H1 (cell line): ENCODE measurements around the gene NBPF1. TPM values are rescaled to one million over a fixed set of nuclear protein-coding genes. Genes with fewer than 3 reads are reported as not detected.
"Not testable (repeated sequence)": the region's sequence is repeated elsewhere in the genome, so short reads cannot be mapped to it uniquely, and the experiment has no call there.

Experiments used
- CTCF ChIA-PET: fragments of 300-600 bp; sonication (Branson Sonifier 250); formaldehyde crosslinking; loops from one replicate; lab custom pipeline; 2021; ENCODE audit not compliant: partially characterized antibody; lab: Charles Lee
- POLR2A ChIA-PET: fragments of 300-600 bp; sonication (Branson Sonifier 250); formaldehyde crosslinking; loops from one replicate; lab custom pipeline; 2021; ENCODE audit warnings: inconsistent platforms; ENCODE audit not compliant: partially characterized antibody; lab: Charles Lee
- DNase-seq, 2 experiments: peaks; one replicate each; pipeline versions ENCODE4 v3.0.0 to v3.0.0-alpha.2; 2010 to 2022; ENCODE audit warnings: low spot score in 2 of 2, low read depth in 1 of 2, mixed read lengths in 1 of 2
- FAIRE-seq: peaks from 2 replicates; lab custom pipeline; 2011; peaks lifted over from hg19 to GRCh38; lab: Jason Lieb, UNC
- H2AFZ ChIP-seq: 2 replicates; pipeline ENCODE4 v1.8.1; 2012; ENCODE audit warnings: low read length, inconsistent platforms
- H2AK5ac ChIP-seq: 2 replicates; pipeline ENCODE4 v1.6.1; 2013; ENCODE audit warnings: low read depth, low read length
- H2BK120ac ChIP-seq: replicated peaks from 2 replicates; pipeline ENCODE3; 2013; ENCODE audit warnings: low read depth, low read length, inconsistent platforms
- H2BK12ac ChIP-seq: 2 replicates; pipeline ENCODE4 v1.6.1; 2013; ENCODE audit warnings: low read depth, low read length
- H2BK15ac ChIP-seq: 2 replicates; pipeline ENCODE4 v1.6.1; 2013; ENCODE audit warnings: low read length
- H2BK20ac ChIP-seq: 2 replicates; pipeline ENCODE4 v1.6.1; 2013; ENCODE audit warnings: low read length
- H2BK5ac ChIP-seq: 2 replicates; pipeline ENCODE4 v1.6.1; 2013; ENCODE audit warnings: low read depth, low read length
- H3K14ac ChIP-seq: 2 replicates; pipeline ENCODE4 v1.6.1; 2013; ENCODE audit warnings: inconsistent platforms; ENCODE audit not compliant: insufficient read length
- H3K18ac ChIP-seq: 2 replicates; pipeline ENCODE4 v1.6.1; 2013; ENCODE audit warnings: low read length; ENCODE audit errors: extremely low read depth
- H3K23ac ChIP-seq: 2 replicates; pipeline ENCODE4 v1.6.1; 2013; ENCODE audit warnings: inconsistent platforms; ENCODE audit not compliant: insufficient read length
- H3K23me2 ChIP-seq: 2 replicates; pipeline ENCODE4 v1.6.1; 2013; ENCODE audit warnings: low read depth, low read length
- H3K27ac ChIP-seq: 2 replicates; pipeline ENCODE4 v1.6.1; 2011; ENCODE audit warnings: low read depth, low read length, inconsistent platforms
- H3K27me3 ChIP-seq, 4 experiments: replicated peaks in 1 of 4; 1 replicate in 1 of 4; 2 replicates in 3 of 4; pipeline versions ENCODE4 v1.6.1 to v1.8.1; 2011 to 2013; ENCODE audit warnings: low read length in 3 of 4, mild to moderate bottlenecking in 3 of 4, inconsistent platforms in 2 of 4, mixed read lengths in 2 of 4, moderate library complexity in 1 of 4; ENCODE audit not compliant: control insufficient read depth in 3 of 4, insufficient read depth in 3 of 4; ENCODE audit errors: extremely low read depth in 1 of 4
- H3K36me3 ChIP-seq, 4 experiments: 2 replicates each; pipeline versions ENCODE4 v1.6.1 to v1.8.1; 2011 to 2013; ENCODE audit warnings: mild to moderate bottlenecking in 4 of 4, low read length in 3 of 4, moderate library complexity in 2 of 4, control low read depth in 1 of 4, inconsistent platforms in 1 of 4; ENCODE audit not compliant: insufficient read depth in 4 of 4, control insufficient read depth in 2 of 4
- H3K4ac ChIP-seq: replicated peaks from 2 replicates; pipeline ENCODE3; 2013; ENCODE audit warnings: low read length, low read depth, mixed read lengths, inconsistent platforms; ENCODE audit not compliant: insufficient read length
- H3K4me1 ChIP-seq, 4 experiments: replicated peaks in 1 of 4; 1 replicate in 1 of 4; 2 replicates in 3 of 4; pipeline versions ENCODE4 v1.6.1 to v1.8.1; 2011 to 2013; ENCODE audit warnings: low read length in 3 of 4, inconsistent platforms in 2 of 4, mixed read lengths in 1 of 4; ENCODE audit not compliant: insufficient read depth in 4 of 4, control insufficient read depth in 3 of 4
- H3K4me2 ChIP-seq, 2 experiments: 2 replicates each; pipeline versions ENCODE4 v1.6.1 to v1.8.1; 2011 to 2013; ENCODE audit warnings: low read depth in 2 of 2, low read length in 2 of 2, control low read depth in 1 of 2, inconsistent platforms in 1 of 2, mild to moderate bottlenecking in 1 of 2; ENCODE audit not compliant: insufficient read depth in 1 of 2
- H3K4me3 ChIP-seq, 4 experiments: fragments of 200-600, 300-600 bp in 1 of 4; sonication (generic), shearing (Covaris generic), sonication (Bioruptor Twin) in 1 of 4; 2 replicates each; pipeline versions ENCODE4 v1.5.1 to v1.8.1; 2011 to 2016; ENCODE audit warnings: low read length in 4 of 4, low read depth in 3 of 4, control low read depth in 2 of 4, inconsistent platforms in 2 of 4, mild to moderate bottlenecking in 2 of 4, mixed read lengths in 1 of 4, moderate library complexity in 1 of 4; ENCODE audit not compliant: insufficient read depth in 2 of 4; ENCODE audit errors: extremely low read depth in 1 of 4
- H3K56ac ChIP-seq: replicated peaks from 2 replicates; pipeline ENCODE3; 2013; ENCODE audit warnings: low read depth, mild to moderate bottlenecking, mixed read lengths, low read length, inconsistent platforms; ENCODE audit not compliant: insufficient read length
- H3K79me1 ChIP-seq: 2 replicates; pipeline ENCODE4 v1.6.1; 2013; ENCODE audit warnings: low read depth, low read length, control low read depth
- H3K79me2 ChIP-seq, 2 experiments: 2 replicates each; pipeline versions ENCODE4 v1.6.1 to v1.8.1; 2012 to 2013; ENCODE audit warnings: low read length in 2 of 2, mild to moderate bottlenecking in 2 of 2, inconsistent platforms in 1 of 2; ENCODE audit not compliant: insufficient read depth in 2 of 2, control insufficient read depth in 1 of 2
- H3K9ac ChIP-seq, 4 experiments: replicated peaks in 1 of 4; 1 replicate in 1 of 4; 2 replicates in 3 of 4; pipeline versions ENCODE4 v1.6.1 to v1.8.1; 2011 to 2013; ENCODE audit warnings: low read depth in 3 of 4, low read length in 3 of 4, control low read depth in 2 of 4, mild to moderate bottlenecking in 2 of 4, moderate library complexity in 2 of 4, inconsistent platforms in 1 of 4; ENCODE audit errors: extremely low read depth in 1 of 4
- H3K9me3 ChIP-seq, 2 experiments: 2 replicates each; pipeline versions ENCODE4 v1.6.1 to v1.8.1; 2012 to 2013; ENCODE audit warnings: mild to moderate bottlenecking in 2 of 2, moderate library complexity in 2 of 2, control low read depth in 1 of 2, inconsistent platforms in 1 of 2, low read depth in 1 of 2, low read length in 1 of 2, mixed read lengths in 1 of 2; ENCODE audit not compliant: insufficient read depth in 2 of 2
- H4K20me1 ChIP-seq, 2 experiments: replicated peaks in 1 of 2; 2 replicates each; pipeline versions ENCODE3 to v1.8.1; 2011 to 2013; ENCODE audit warnings: inconsistent platforms in 2 of 2, low read length in 2 of 2, mild to moderate bottlenecking in 1 of 2; ENCODE audit not compliant: insufficient read depth in 2 of 2, control insufficient read depth in 1 of 2
- H4K5ac ChIP-seq: 2 replicates; pipeline ENCODE4 v1.6.1; 2013; ENCODE audit warnings: low read length, low read depth, mixed read lengths, inconsistent platforms; ENCODE audit not compliant: insufficient read length
- H4K8ac ChIP-seq: 2 replicates; pipeline ENCODE4 v1.8.0; 2013; ENCODE audit warnings: mild to moderate bottlenecking, moderate library complexity, low read length, inconsistent platforms; ENCODE audit not compliant: insufficient read depth; ENCODE audit errors: extremely low read depth
- H4K91ac ChIP-seq: replicated peaks from 2 replicates; pipeline ENCODE3; 2013; ENCODE audit warnings: low read length, mixed read lengths, inconsistent platforms; ENCODE audit not compliant: insufficient read length
- KDM4A ChIP-seq: IDR thresholded peaks from one replicate; pipeline ENCODE4 v1.7.1; 2012; ENCODE audit warnings: low read depth, mild to moderate bottlenecking, moderate library complexity, low read length, inconsistent platforms; ENCODE audit not compliant: severe bottlenecking
- WGBS, 2 experiments: shearing (Covaris generic) in 1 of 2; methylation state at CpG; one replicate each; pipeline versions ENCODE4 v1.1.6 to v1.1.7; 2013 to 2015; ENCODE audit warnings: low lambda C conversion rate in 2 of 2, mixed read lengths in 2 of 2, inconsistent platforms in 1 of 2, low coverage in 1 of 2, missing lambda C conversion rate in 1 of 2; ENCODE audit not compliant: insufficient replicate concordance in 2 of 2, insufficient coverage in 1 of 2, insufficient read length in 1 of 2; ENCODE audit errors: extremely low coverage in 1 of 2, missing lambda C conversion rate in 1 of 2; 5-methylcytosine and 5-hydroxymethylcytosine counted together
- polyA plus RNA-seq, 7 experiments: library from polyadenylated mRNA; depleted of rRNA in 3 of 7; stranded (reverse) in 5 of 7; unstranded in 2 of 7; fragments of >200 nt in 5 of 7; fragments of 200-250 nt in 2 of 7; gene quantifications; 1 replicate in 5 of 7; 2 replicates in 1 of 7; 4 replicates in 1 of 7; pipeline versions ENCODE4 v1.2.1 to v1.2.3, GENCODE V29; 2011 to 2013; ENCODE audit warnings: missing spikeins in 2 of 7, mixed read lengths in 2 of 7
- total RNA-seq: library from RNA; stranded (reverse); fragmentation: NEBNext Ultra II Directional; extraction: Animal tissue kit (Norgen Biotek cat#: 25700); gene quantifications from 2 replicates; pipeline ENCODE4 v1.2.1, GENCODE V29; 2021
- TF ChIP-seq, protein P1 (sequence below): IDR thresholded peaks from 2 replicates; pipeline ENCODE4 v1.6.1; 2012; ENCODE audit warnings: inconsistent platforms
- TF ChIP-seq, protein P2 (sequence below): IDR thresholded peaks from 2 replicates; pipeline ENCODE4 v1.6.1; 2012; ENCODE audit warnings: inconsistent platforms

NBPF1 gene
- total and polyA plus RNA-seq, 2 of the 8 experiments (the other 6 are each of a cell fraction or from before 2014, with no cell fraction given): 9.6 to 19.3 TPM

GRCh38 chr1:16534239-16534828 lies 79.0 kb downstream of the NBPF1 start:
- POLR2A ChIA-PET, H3K23ac ChIP-seq, H4K20me1 ChIP-seq, H4K91ac ChIP-seq, H3K9ac ChIP-seq, H3K18ac ChIP-seq, FAIRE-seq, H2BK5ac ChIP-seq, H4K8ac ChIP-seq, H3K4ac ChIP-seq, H2BK12ac ChIP-seq, H3K36me3 ChIP-seq, H3K79me1 ChIP-seq, H2AFZ ChIP-seq, H3K56ac ChIP-seq, H2BK15ac ChIP-seq, H2AK5ac ChIP-seq, H3K27ac ChIP-seq, H3K23me2 ChIP-seq, H2BK120ac ChIP-seq, H3K4me1 ChIP-seq, H3K79me2 ChIP-seq, H2BK20ac ChIP-seq, H3K14ac ChIP-seq, H4K5ac ChIP-seq, H3K9me3 ChIP-seq: not testable (repeated sequence)
- WGBS, 2 experiments: 1% methylated on average over 39 of the region's 44 CpGs; no CpG with 5 or more reads in 1 of the 2 experiments
- Histone ChIP-seq H3K27me3 (peaks cover 1 to 16% (median 10%) of the 10 kb centered on the region in 4 experiments; a peak in 6 of 7 replicates), H3K4me2 (peak overlapping the region; percentile 66 to 85), H3K4me3 (peak overlapping the region in 3 of 4 experiments; percentile 17 to 63 (median 41); a peak in 5 of 8 replicates)
- TF ChIP-seq, protein P1, sequence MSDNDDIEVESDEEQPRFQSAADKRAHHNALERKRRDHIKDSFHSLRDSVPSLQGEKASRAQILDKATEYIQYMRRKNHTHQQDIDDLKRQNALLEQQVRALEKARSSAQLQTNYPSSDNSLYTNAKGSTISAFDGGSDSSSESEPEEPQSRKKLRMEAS: 0 out of 2 replicates have a peak, but pooled peaks have one; percentile 13
- TF ChIP-seq KDM4A: peak; percentile 34
- TF ChIP-seq, protein P2, sequence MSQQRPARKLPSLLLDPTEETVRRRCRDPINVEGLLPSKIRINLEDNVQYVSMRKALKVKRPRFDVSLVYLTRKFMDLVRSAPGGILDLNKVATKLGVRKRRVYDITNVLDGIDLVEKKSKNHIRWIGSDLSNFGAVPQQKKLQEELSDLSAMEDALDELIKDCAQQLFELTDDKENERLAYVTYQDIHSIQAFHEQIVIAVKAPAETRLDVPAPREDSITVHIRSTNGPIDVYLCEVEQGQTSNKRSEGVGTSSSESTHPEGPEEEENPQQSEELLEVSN: peak; percentile 21; the same call in 1 of the 2 replicates
- DNase-seq: peak in 1 of 2 experiments; percentile 65
- CTCF ChIA-PET: interaction anchor here (1.7 kb wide), 1 partner anchor 91 kb away, joined by 3 read pairs; no protein-coding TSS in a partner anchor
